HepG2 (cell line): ENCODE data around the gene MEG3. TPM values are rescaled to one million over a fixed set of nuclear protein-coding genes. Genes with fewer than 3 reads are reported as not detected.

Experiments used
- BATF2 ChIP-seq: sonication (generic); formaldehyde crosslinking; IDR thresholded peaks from 2 replicates; pipeline ENCODE4 v1.8.0; 2022; ENCODE audit warnings: mild to moderate bottlenecking, missing genetic modification reagents, moderate library complexity
- CCAR2 ChIP-seq: fragments of 200-400 bp; formaldehyde crosslinking; optimal IDR thresholded peaks from 2 replicates; pipeline ENCODE3; 2018; ENCODE audit warnings: low read depth, mild to moderate bottlenecking, low read length, moderate library complexity
- EP300 ChIP-seq, 3 experiments: sonication (generic) in 1 of 3; formaldehyde crosslinking in 1 of 3; IDR thresholded peaks; 2 replicates each; pipeline versions ENCODE4 v1.5.1 to v1.6.1; 2011 to 2020; ENCODE audit warnings: low read depth in 2 of 3, low read length in 2 of 3, borderline replicate concordance in 1 of 3, improper control_type of control experiment in 1 of 3, mild to moderate bottlenecking in 1 of 3, missing genetic modification reagents in 1 of 3, moderate library complexity in 1 of 3
- FOXK1 ChIP-seq: sonication (generic); formaldehyde crosslinking; IDR thresholded peaks from 2 replicates; pipeline ENCODE4 v1.4.0; 2020; ENCODE audit warnings: low read depth, missing genetic modification reagents, borderline replicate concordance
- GLMP ChIP-seq: sonication (generic); formaldehyde crosslinking; IDR thresholded peaks from 2 replicates; pipeline ENCODE4 v1.9.0; 2021; ENCODE audit warnings: missing genetic modification reagents, mild to moderate bottlenecking, borderline replicate concordance
- IRF2 ChIP-seq: IDR thresholded peaks from 2 replicates; pipeline ENCODE4 v1.6.1; 2018; ENCODE audit warnings: missing genetic modification reagents, missing compliant biosample characterization
- NCOR1 ChIP-seq: fragments of 200-600 bp; sonication (generic); IDR thresholded peaks from 2 replicates; pipeline ENCODE4 v1.7.0; 2017; ENCODE audit warnings: antibody characterized with exemption, low read length, borderline replicate concordance
- NFE2L2 ChIP-seq: fragments of 150-350 bp; IDR thresholded peaks from 2 replicates; pipeline ENCODE4 v1.6.1; 2014; ENCODE audit warnings: low read length
- PBX2 ChIP-seq: IDR thresholded peaks from 2 replicates; pipeline ENCODE4 v1.6.1; 2016; ENCODE audit warnings: control low read depth
- TEAD3 ChIP-seq: optimal IDR thresholded peaks from 2 replicates; pipeline ENCODE3; 2016; ENCODE audit warnings: borderline replicate concordance
- TFDP2 ChIP-seq: sonication (generic); formaldehyde crosslinking; IDR thresholded peaks from 2 replicates; pipeline ENCODE4 v1.4.0; 2020; ENCODE audit warnings: missing genetic modification reagents
- TOE1 ChIP-seq: sonication (generic); formaldehyde crosslinking; IDR thresholded peaks from 2 replicates; pipeline ENCODE4 v1.4.0; 2020; ENCODE audit warnings: mild to moderate bottlenecking, missing genetic modification reagents
- ZNF143 ChIP-seq: sonication (generic); formaldehyde crosslinking; IDR thresholded peaks from 2 replicates; pipeline ENCODE4 v1.4.0; 2020; ENCODE audit warnings: missing genetic modification reagents
- ZNF263 ChIP-seq: sonication (generic); formaldehyde crosslinking; IDR thresholded peaks from 2 replicates; pipeline ENCODE4 v1.4.0; 2020; ENCODE audit warnings: missing genetic modification reagents
- ZNF484 ChIP-seq: sonication (generic); formaldehyde crosslinking; IDR thresholded peaks from 2 replicates; pipeline ENCODE4 v1.5.1; 2020; ENCODE audit warnings: mild to moderate bottlenecking, low read depth, missing genetic modification reagents, borderline replicate concordance
- ZNF639 ChIP-seq: conservative IDR thresholded peaks from 2 replicates; pipeline ENCODE4 v1.6.1; 2018; ENCODE audit warnings: missing genetic modification reagents
- ZNF644 ChIP-seq: IDR thresholded peaks from 2 replicates; pipeline ENCODE4 v1.6.1; 2016; ENCODE audit warnings: low read depth
- ZNF737 ChIP-seq: sonication (generic); formaldehyde crosslinking; IDR thresholded peaks from 2 replicates; pipeline ENCODE4 v1.5.0; 2020; ENCODE audit warnings: missing genetic modification reagents, mild to moderate bottlenecking, borderline replicate concordance
- ZNF749 ChIP-seq: sonication (generic); formaldehyde crosslinking; IDR thresholded peaks from 2 replicates; pipeline ENCODE4 v1.8.0; 2022; ENCODE audit warnings: mild to moderate bottlenecking, missing genetic modification reagents, moderate library complexity, borderline replicate concordance
- ZNF800 ChIP-seq: sonication (generic); formaldehyde crosslinking; IDR thresholded peaks from 2 replicates; pipeline ENCODE4 v1.4.0; 2020; ENCODE audit warnings: missing genetic modification reagents
- ZUFSP ChIP-seq: sonication (generic); formaldehyde crosslinking; IDR thresholded peaks from 2 replicates; pipeline ENCODE4 v1.9.0; 2021; ENCODE audit warnings: missing genetic modification reagents, mild to moderate bottlenecking, borderline replicate concordance
- polyA plus RNA-seq, 8 experiments: library from polyadenylated mRNA; depleted of rRNA in 3 of 8; stranded (reverse) in 7 of 8; unstranded in 1 of 8; fragments of >200 nt; fragmentation: Illumina TruSeq in 4 of 8; extraction: Trizol in 4 of 8; gene quantifications; 2 replicates each; pipeline versions ENCODE4 v1.2.1 to v1.2.3, GENCODE V29; 2011 to 2016; ENCODE audit warnings: low read depth in 4 of 8, missing spikeins in 1 of 8, mixed read lengths in 1 of 8; ENCODE audit not compliant: insufficient read depth in 1 of 8
- total RNA-seq, 5 experiments: library from RNA; depleted of rRNA; stranded (reverse); fragments of >200 nt; fragmentation: Illumina TruSeq; extraction: Trizol; gene quantifications; 2 replicates each; pipeline ENCODE4 v1.2.3, GENCODE V29; 2016; ENCODE audit warnings: low read depth in 1 of 5

MEG3 gene
- total and polyA plus RNA-seq, 2 of the 13 experiments (the other 11 are each of a cell fraction or from before 2014, with no cell fraction given): 0.17 TPM; not detected in 1

- no peak for TF ChIP-seq GLMP
- peak; percentile 92 for TF ChIP-seq TEAD3 (CRISPR knock-in tag)
- TF ChIP-seq TFDP2 (CRISPR knock-in tag): no peak
- TF ChIP-seq EP300 (IDR thresholded peaks at IDR 0.05; ENCODE audit: low read depth in 2 of 2, low read length in 2 of 2): no peak; a peak in 1 of 4 replicates
- no peak; the same call in 1 of the 2 replicates for TF ChIP-seq EP300 (CRISPR knock-in tag; IDR thresholded peaks at IDR 0.05; ENCODE audit: borderline replicate concordance)
- TF ChIP-seq ZNF800 (CRISPR knock-in tag): no peak
- TF ChIP-seq NCOR1: no peak
- no peak for TF ChIP-seq ZNF639 (CRISPR knock-in tag)
- no peak for TF ChIP-seq PBX2
- no peak for TF ChIP-seq ZUFSP (CRISPR knock-in tag)
- TF ChIP-seq ZNF737 (CRISPR knock-in tag): no peak
- no peak for TF ChIP-seq ZNF484 (CRISPR knock-in tag)
- TF ChIP-seq ZNF143 (CRISPR knock-in tag): no peak
- TF ChIP-seq FOXK1 (CRISPR knock-in tag): no peak
- TF ChIP-seq ZNF263 (CRISPR knock-in tag): no peak
- no peak for TF ChIP-seq IRF2
- no peak for TF ChIP-seq BATF2 (CRISPR knock-in tag)
- TF ChIP-seq ZNF749 (CRISPR knock-in tag): no peak
- no peak for TF ChIP-seq TOE1
- no peak for TF ChIP-seq NFE2L2
- TF ChIP-seq ZNF644: peak; percentile 75
- TF ChIP-seq CCAR2: no peak
Measured at GRCh38 chr14:100822013-100822412, 3.9 kb upstream of the MEG3 start (continued).
